ENCODE results near the gene COX10. TPM values are rescaled to one million over a fixed set of nuclear protein-coding genes. Genes with fewer than 3 reads are reported as not detected.

Gene COX10
- total RNA-seq, 1 donor = 21.3 TPM

GRCh38 chr17:14068542-14069250, 608 bp upstream of the COX10 start:
- no peak for DNase-seq (ENCODE audit: low read depth in 2 of 3, low spot score in 2 of 3)

GRCh38 chr17:14070344-14070984, 1.2 kb downstream of the COX10 start:
- no peak for DNase-seq (ENCODE audit: low read depth in 2 of 3, low spot score in 2 of 3)

GRCh38 chr17:14072881-14073280, 3.6 kb downstream of the COX10 start:
- no peak for DNase-seq (ENCODE audit: low read depth in 2 of 3, low spot score in 2 of 3)

GRCh38 chr17:14078027-14078426, 8.7 kb downstream of the COX10 start:
- DNase-seq (ENCODE audit: low read depth in 2 of 3, low spot score in 2 of 3) = peak in 1 of 3 donors; percentile 6

GRCh38 chr17:14080847-14081251, 11.5 kb downstream of the COX10 start:
- no peak for DNase-seq (ENCODE audit: low read depth in 2 of 3, low spot score in 2 of 3)

- DNase-seq (ENCODE audit: low read depth in 2 of 3, low spot score in 2 of 3) = no peak
These were observed 13.5 kb downstream of the COX10 start for GRCh38 chr17:14082848-14083247.

GRCh38 chr17:14084955-14085354, 15.7 kb downstream of the COX10 start:
- no peak for DNase-seq (ENCODE audit: low read depth in 2 of 3, low spot score in 2 of 3)

GRCh38 chr17:14086189-14086588, 16.9 kb downstream of the COX10 start:
- DNase-seq (ENCODE audit: low read depth in 2 of 3, low spot score in 2 of 3) = no peak

GRCh38 chr17:14089179-14089578, 19.9 kb downstream of the COX10 start:
- no peak for DNase-seq (ENCODE audit: low read depth in 2 of 3, low spot score in 2 of 3)

GRCh38 chr17:14091367-14091766, 22.1 kb downstream of the COX10 start:
- DNase-seq (ENCODE audit: low read depth in 2 of 3, low spot score in 2 of 3) = no peak

- no peak for DNase-seq (ENCODE audit: low read depth in 2 of 3, low spot score in 2 of 3)
These were observed 23.5 kb downstream of the COX10 start for GRCh38 chr17:14092808-14093207.

GRCh38 chr17:14094676-14095601, 25.6 kb downstream of the COX10 start:
- no peak for DNase-seq (ENCODE audit: low read depth in 2 of 3, low spot score in 2 of 3)

- no peak for DNase-seq (ENCODE audit: low read depth in 2 of 3, low spot score in 2 of 3)
These were observed 26.3 kb downstream of the COX10 start for GRCh38 chr17:14095631-14096030.

- DNase-seq (ENCODE audit: low read depth in 2 of 3, low spot score in 2 of 3) = no peak
These were observed 28.9 kb downstream of the COX10 start for GRCh38 chr17:14098246-14098645.

- no peak for DNase-seq (ENCODE audit: low read depth in 2 of 3, low spot score in 2 of 3)
These were observed 32.7 kb downstream of the COX10 start for GRCh38 chr17:14101976-14102375.

GRCh38 chr17:14103836-14104235, 34.5 kb downstream of the COX10 start:
- DNase-seq (ENCODE audit: low read depth in 2 of 3, low spot score in 2 of 3) = no peak

GRCh38 chr17:14104734-14105133, 35.4 kb downstream of the COX10 start:
- no peak for DNase-seq (ENCODE audit: low read depth in 2 of 3, low spot score in 2 of 3)

- no peak for DNase-seq (ENCODE audit: low read depth in 2 of 3, low spot score in 2 of 3)
These were observed 38.6 kb downstream of the COX10 start for GRCh38 chr17:14107889-14108288.

GRCh38 chr17:14112407-14112806, 43.1 kb downstream of the COX10 start:
- no peak for DNase-seq (ENCODE audit: low read depth in 2 of 3, low spot score in 2 of 3)

GRCh38 chr17:14113137-14113536, 43.8 kb downstream of the COX10 start:
- no peak for DNase-seq (ENCODE audit: low read depth in 2 of 3, low spot score in 2 of 3)

- DNase-seq (ENCODE audit: low read depth in 2 of 3, low spot score in 2 of 3) = no peak
These were observed 47.1 kb downstream of the COX10 start for GRCh38 chr17:14116263-14117024.
